ENCODE data around the gene CNTN2.

DNA sequence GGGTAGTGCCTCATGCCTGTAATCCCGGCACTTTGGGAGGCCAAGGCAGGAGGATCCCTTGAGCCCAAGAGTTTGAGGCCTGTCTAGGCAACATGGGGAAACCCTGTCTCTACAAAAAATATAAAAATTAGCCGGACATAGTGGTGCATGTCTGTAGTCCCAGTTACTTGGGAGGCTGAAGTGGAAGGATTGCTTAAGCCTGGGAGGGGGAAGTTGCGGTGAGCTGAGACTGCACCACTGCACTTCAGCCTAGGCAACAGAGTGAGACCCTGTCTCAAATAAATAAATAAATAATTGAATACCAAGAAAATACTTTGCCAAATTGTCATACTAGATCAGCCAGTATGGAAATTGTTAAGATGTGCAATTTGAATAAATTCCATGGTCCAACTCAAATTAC lies 84.6 kb downstream of the CNTN2 start:
- TF ChIP-seq MYC (IDR thresholded peaks at IDR 0.05; ENCODE audit: low read depth, low read length) (no peak), CTCF (IDR thresholded peaks at IDR 0.05; ENCODE audit: low read depth, low read length) (no peak), POLR2A (IDR thresholded peaks at IDR 0.05; ENCODE audit: extremely low read depth, insufficient read length) (no peak), MAX (IDR thresholded peaks at IDR 0.05; ENCODE audit: low read depth, low read length) (no peak)
